ENCODE results near the gene OR1L4. TPM values are rescaled to one million over a fixed set of nuclear protein-coding genes. Genes with fewer than 3 reads are reported as not detected.

OR1L4 gene
- total and polyA plus RNA-seq, 2 of the 4 experiments (the other 2 are of a cell fraction) = not detected

DNA sequence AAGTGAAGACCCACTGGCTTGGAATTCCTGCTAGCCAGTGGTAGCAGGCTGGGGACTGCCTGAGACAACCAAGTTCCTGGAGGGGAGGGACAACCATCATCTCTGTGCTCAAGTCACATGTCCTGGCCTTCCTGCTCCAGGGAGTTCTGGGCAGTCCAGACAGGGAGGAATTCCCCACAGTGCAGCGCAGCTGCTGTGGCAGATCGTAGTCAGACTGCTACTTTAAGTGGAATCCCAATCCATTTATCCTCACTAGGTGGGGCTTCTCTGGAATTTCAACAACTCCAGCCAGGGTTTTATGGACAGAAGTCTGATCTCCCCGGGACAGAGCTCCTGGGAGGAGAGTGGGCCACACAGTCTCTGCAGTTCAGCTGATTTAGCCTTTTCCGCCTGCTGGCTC is 44.0 kb downstream of the OR1L4 start:
- Histone ChIP-seq H3K23ac (ENCODE audit: low read depth, low read length) (no peak overlapping the region), H4K91ac (ENCODE audit: insufficient read depth, low read depth, low read length) (no peak overlapping the region), H2BK20ac (ENCODE audit: low read depth, low read length) (no peak overlapping the region), H3K27me3 (ENCODE audit: control insufficient read depth, insufficient read depth, low read length) (no peaks in the 10 kb centered on the region), H2AK9ac (replicated peaks; ENCODE audit: low read depth, low read length, poor library complexity) (no peak overlapping the region), H4K8ac (ENCODE audit: low read depth in 2 of 2, low read length in 2 of 2) (no peak overlapping the region), H3K4me1 (ENCODE audit: control insufficient read depth, insufficient read depth, low read length) (no peaks in the 10 kb centered on the region), H3K4ac (ENCODE audit: low read depth, low read length) (no peak overlapping the region), H3K4me2 (ENCODE audit: low read depth, low read length) (no peak overlapping the region), H2AK5ac (ENCODE audit: low read depth, low read length) (no peak overlapping the region), H3K4me3 (ENCODE audit: insufficient read depth, low read depth, low read length) (no peak overlapping the region), H2BK5ac (ENCODE audit: low read depth, low read length, poor library complexity, severe bottlenecking) (no peak overlapping the region), H2BK120ac (ENCODE audit: low read depth, low read length) (no peak overlapping the region), H3K79me1 (ENCODE audit: low read depth in 1 of 2, low read length in 2 of 2) (no peaks in the 10 kb centered on the region), H4K20me1 (ENCODE audit: insufficient read depth, low read length) (no peaks in the 10 kb centered on the region), H3K18ac (ENCODE audit: low read depth, low read length) (no peak overlapping the region), H3K56ac (ENCODE audit: extremely low read depth, insufficient read depth, low read length) (no peak overlapping the region), H3K14ac (replicated peaks; ENCODE audit: low read depth, low read length) (no peak overlapping the region), H3K36me3 (ENCODE audit: control insufficient read depth, insufficient read depth, low read length) (no peaks in the 10 kb centered on the region), H3K9ac (ENCODE audit: low read depth, low read length) (no peak overlapping the region), H4K5ac (ENCODE audit: low read depth, low read length) (no peak overlapping the region), H3K27ac (ENCODE audit: insufficient read depth, low read length) (no peak overlapping the region), H2AFZ (replicated peaks; ENCODE audit: low read length, poor library complexity) (no peak overlapping the region), H3K9me3 (ENCODE audit: control insufficient read depth, insufficient read depth, low read length) (peaks cover 6% of the 10 kb centered on the region), H3K9me1 (ENCODE audit: insufficient read depth, low read length) (no peaks in the 10 kb centered on the region), H2BK15ac (ENCODE audit: low read depth, low read length) (no peak overlapping the region)
- ChIA-PET POLR2A (ENCODE audit: unreplicated experiment) (no interaction called here), CTCF (no interaction called here)
- 0% methylated on average over 1 of the region's 4 CpGs; no CpG with 5 or more reads in 1 of the 2 experiments for WGBS, 2 experiments (ENCODE audit: extremely low coverage in 2 of 2, insufficient read length in 1 of 2)
- BruUV-seq (replicated peaks) = no TSS peak
- TF ChIP-seq MAFK (IDR thresholded peaks at IDR 0.05; ENCODE audit: low read depth, low read length) (no peak), RAD21 (IDR thresholded peaks at IDR 0.05; ENCODE audit: low read length) (no peak), SMC3 (IDR thresholded peaks at IDR 0.05; ENCODE audit: low read depth, low read length) (no peak), BHLHE40 (IDR thresholded peaks at IDR 0.05; ENCODE audit: low read depth, low read length) (no peak), MXI1 (IDR thresholded peaks at IDR 0.05; ENCODE audit: borderline replicate concordance, low read depth, low read length) (no peak), RCOR1 (IDR thresholded peaks at IDR 0.05; ENCODE audit: insufficient replicate concordance, low read length) (no peak), CEBPB (IDR thresholded peaks at IDR 0.05; ENCODE audit: low read depth, low read length) (no peak), RFX5 (IDR thresholded peaks at IDR 0.05; ENCODE audit: low read depth, low read length) (no peak), NFE2L2 (IDR thresholded peaks at IDR 0.05; ENCODE audit: low read depth, low read length) (no peak), ELK1 (IDR thresholded peaks at IDR 0.05; ENCODE audit: borderline replicate concordance, low read depth, low read length) (no peak), POLR2A (IDR thresholded peaks at IDR 0.05; ENCODE audit: low read depth, low read length) (no peak), CHD1 (IDR thresholded peaks at IDR 0.05; ENCODE audit: low read depth, low read length) (no peak), USF2 (IDR thresholded peaks at IDR 0.05; ENCODE audit: low read depth, low read length) (no peak), FOS (IDR thresholded peaks at IDR 0.05; ENCODE audit: low read depth, low read length) (no peak)
- TF ChIP-seq, protein P1, sequence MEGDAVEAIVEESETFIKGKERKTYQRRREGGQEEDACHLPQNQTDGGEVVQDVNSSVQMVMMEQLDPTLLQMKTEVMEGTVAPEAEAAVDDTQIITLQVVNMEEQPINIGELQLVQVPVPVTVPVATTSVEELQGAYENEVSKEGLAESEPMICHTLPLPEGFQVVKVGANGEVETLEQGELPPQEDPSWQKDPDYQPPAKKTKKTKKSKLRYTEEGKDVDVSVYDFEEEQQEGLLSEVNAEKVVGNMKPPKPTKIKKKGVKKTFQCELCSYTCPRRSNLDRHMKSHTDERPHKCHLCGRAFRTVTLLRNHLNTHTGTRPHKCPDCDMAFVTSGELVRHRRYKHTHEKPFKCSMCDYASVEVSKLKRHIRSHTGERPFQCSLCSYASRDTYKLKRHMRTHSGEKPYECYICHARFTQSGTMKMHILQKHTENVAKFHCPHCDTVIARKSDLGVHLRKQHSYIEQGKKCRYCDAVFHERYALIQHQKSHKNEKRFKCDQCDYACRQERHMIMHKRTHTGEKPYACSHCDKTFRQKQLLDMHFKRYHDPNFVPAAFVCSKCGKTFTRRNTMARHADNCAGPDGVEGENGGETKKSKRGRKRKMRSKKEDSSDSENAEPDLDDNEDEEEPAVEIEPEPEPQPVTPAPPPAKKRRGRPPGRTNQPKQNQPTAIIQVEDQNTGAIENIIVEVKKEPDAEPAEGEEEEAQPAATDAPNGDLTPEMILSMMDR (conservative IDR thresholded peaks at IDR 0.05; ENCODE audit: low read depth, low read length) = no peak
- intact Hi-C loops (cut with micrococcal nuclease) (no loop called here), in situ Hi-C loops (cut with MboI; ENCODE audit: low sequenced_read_pairs) (no loop called here), dilution Hi-C loops (cut with HindIII; ENCODE audit: low sequenced_read_pairs, unreplicated experiment) (no loop called here)
- no peak for DNase-seq
- no peak for ATAC-seq (ENCODE audit: low read depth)
